ENCODE measurements around the gene CAMK4.

GRCh38 chr5:111278858-111279504 lies 54.8 kb downstream of the CAMK4 start:
- TF ChIP-seq CTCF (conservative IDR thresholded peaks at IDR 0.05; ENCODE audit: low read length) (peak; percentile 67), EZH2phosphoT487 (IDR thresholded peaks at IDR 0.05; ENCODE audit: borderline replicate concordance) (no peak)
